HG03521 (cell line): ENCODE data around the gene GCNT4.

ENCODE experiments used
- ATAC-seq: cut with Tn5 transposase; IDR thresholded peaks from one replicate; pipeline ENCODE4 v1.9.1; 2021; ENCODE audit warnings: mild to moderate bottlenecking, moderate library complexity; ENCODE audit not compliant: unreplicated experiment

Gene GCNT4

DNA sequence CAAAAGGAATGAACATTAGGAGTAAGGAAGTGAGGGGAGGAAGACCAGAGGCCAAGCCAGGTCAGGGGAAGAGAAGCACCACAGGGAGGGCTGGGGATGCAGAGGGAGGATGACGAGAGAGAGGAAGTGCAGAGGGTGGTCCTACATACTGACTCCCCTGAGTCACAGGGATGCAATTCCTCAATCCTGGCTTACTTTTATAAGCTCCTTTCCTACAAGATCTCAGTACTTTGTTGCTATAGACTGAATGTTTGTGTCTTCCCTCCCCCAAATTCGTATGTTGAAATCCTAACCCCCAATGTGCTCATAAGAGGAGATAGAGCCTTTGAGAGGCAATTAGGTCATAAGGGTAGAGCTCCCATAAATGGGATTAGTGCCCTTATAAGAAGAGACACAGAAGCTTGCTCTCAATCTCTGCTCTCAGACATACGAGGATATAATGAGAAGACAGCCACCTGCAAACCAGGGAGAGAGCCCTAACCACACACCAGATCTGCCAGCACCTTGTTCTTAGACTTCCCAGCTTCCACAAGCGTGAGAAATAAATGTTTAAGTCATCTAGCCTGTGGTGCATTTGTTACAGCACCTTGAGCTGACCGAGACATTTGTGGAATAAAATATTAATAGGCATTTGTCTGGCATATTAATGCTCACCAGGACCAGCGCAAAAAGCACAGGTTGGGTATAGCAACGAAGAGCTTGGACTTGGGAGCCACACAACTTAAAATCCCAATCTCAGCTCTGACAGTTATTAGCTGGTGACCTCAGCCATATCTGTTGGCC is 33.4 kb downstream of the GCNT4 start:
- no peak for ATAC-seq

DNA sequence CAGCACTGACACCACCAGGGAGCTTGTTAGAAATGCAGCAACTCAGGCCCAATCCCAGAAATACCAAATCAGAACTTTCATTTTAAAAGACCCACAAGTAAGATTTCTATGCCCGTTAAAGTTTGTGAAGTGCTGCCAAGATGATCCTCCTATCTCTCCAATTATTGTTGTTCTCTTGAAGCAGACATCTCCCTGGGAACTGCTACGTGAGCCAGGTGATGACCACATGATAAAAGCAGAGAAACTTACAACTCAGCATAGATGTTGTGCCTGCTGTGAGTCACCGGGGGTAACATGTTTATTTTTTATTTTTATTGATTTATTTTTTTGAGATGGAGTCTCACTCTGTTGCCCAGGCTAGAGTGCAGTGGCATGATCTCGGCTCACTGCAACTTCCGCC is 34.4 kb downstream of the GCNT4 start:
- ATAC-seq = no peak

DNA sequence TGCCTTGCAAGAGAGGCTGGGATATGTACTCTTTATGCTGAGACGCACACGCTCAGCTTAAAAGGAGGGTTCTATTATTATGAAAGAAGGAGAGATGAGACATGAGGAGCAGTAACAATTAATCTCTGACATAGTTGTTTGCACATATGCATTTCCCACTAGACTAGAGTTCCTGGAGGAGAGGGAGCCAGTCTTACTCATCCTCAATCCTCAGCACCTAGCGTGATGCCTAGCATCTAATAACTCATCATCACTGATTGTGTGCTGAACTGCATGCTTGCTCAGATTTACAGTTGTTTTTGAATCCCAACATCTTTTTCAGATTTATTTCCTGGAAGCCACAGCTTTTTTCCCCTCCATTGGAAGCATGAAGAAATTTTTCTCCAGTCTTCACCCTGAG is 35.5 kb downstream of the GCNT4 start:
- no peak for ATAC-seq

DNA sequence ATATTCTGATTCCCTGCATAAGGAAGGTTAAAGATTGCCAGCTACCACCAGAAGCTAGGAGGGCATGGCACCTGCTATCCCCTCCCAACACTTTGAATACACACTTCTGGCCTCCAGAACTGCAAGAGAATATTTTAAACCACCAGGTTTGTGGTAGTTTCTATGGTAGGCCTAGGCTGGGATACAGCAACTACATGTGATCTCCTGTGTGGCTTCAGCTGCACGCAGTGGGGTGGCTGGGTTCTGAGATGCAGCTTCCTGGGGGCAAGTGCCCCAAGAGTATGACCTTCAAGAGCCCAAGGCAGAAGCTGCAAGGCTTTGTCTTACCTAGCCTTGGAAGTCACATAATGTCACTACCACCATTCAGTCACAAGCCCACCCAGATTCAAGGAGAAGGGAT is 39.6 kb downstream of the GCNT4 start:
- no peak for ATAC-seq

DNA sequence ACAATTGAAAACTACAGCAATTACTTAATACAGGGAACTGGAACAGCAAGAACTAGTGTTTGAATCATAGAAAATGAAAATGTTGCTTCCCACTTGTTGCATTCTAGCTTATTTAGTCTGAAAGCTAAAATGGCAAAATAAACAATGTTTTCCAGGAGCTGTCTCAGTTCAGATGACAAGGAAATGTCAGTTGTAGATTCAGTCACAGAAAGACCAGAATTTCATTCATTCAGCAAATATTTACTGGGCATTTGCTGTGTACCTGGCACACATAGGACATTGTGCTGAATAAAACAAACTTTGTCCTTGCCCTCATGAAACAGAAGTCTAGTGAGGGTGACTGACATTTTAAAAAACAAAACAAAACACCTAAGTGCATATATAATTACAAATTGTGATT is 41.5 kb downstream of the GCNT4 start:
- ATAC-seq = no peak

DNA sequence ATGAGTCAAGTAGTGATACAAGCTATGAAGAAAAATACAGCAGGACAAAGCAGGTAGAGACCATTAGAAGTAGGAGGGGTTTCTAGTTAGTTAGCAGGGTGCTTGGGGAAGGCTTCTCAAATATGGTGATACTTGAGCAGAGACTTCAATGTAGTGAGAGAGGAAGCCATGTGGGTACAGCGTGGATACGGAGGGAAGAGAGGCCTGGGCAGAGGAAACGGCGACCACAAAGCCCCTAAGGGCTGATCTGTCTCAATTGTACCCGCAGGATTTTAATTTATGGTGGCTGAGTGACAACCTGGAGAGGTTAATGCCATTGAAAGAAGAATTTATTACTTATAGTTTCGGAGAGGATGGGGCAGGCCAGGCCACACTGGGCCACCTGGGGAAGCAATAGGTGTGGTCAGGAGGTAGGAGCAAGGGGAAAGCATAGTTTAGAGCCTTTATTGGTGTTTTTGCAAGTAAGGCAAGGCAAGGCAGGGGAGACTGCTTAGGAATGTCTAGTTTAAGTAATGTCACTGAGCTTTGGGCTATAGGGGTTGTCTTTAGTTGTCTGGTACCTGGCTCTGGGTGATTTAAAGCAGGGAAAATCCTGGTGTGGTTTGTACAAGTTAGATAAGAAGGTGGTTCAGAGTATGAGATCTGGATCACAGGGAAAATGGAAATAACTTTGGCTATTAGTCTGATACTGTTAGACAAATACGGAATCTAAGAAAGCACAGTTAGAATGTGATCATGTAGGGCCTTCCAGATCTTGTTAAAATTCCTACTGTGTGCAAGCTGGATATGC is 42.6 kb downstream of the GCNT4 start:
- no peak for ATAC-seq

DNA sequence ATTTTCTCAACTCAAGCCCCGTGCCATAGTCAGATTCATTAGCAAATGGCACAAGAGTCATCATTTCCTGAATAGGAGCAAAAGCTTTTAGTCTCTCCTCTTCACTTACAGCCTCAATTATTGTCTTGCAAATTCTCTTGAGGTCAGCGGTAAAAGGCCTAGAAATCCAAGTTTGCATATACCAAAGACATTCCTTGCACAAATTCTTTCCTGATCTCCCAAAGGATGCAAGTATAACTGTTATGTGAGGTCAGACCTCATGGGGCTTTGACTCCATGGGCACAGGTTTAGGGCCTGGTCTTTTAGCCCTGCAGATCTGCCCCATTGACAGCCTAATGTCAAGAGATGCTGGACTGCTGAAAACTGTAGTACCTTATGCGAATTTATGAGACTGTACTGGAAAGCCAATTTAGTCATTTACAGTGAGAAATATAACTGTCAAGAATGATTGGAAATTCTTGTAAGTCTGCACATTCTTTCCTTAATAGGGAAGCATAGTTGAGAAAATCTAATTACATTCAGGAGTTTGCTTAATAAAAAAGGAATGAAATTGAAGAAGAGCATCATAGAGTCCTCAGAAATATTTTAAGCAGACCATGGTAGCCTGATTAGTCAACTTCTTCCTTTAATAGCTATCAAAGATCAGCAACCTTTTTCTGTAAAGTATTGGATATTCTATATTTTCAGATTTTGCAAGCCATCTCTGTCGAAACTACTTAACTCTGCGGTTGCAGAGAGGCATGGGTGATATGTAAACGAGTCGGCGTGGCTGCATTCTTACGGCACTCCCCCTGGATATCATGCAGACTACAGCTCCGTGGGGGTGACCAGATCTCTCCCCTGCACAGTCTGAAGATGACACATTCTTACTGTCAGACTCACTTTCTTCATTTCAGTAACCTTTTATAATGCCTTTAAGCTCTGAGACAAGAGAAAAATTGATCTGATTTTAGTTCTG is 45.2 kb downstream of the GCNT4 start:
- no peak for ATAC-seq

DNA sequence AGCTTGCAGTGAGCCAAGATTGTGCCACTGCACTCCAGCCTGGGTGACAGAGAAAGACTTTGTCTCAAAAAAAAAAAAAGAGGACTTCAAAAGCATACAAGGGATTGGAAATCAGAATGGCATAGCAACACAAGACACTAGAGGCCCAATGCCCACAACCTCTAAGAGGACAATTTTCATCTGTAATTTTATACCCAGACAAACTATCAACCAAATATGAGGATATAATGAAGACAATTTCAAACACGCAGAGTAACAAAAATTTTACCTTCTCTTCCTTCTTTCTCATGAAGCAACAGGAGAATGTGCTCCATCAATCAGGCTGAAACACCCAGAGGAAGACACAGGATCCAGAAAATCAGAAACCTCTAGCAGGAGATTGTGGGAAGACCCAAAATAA is 46.8 kb downstream of the GCNT4 start:
- ATAC-seq = no peak
